Stimulated activated naive CD4-positive, alpha-beta T cell (primary cell): ENCODE measurements around the gene DNAJC5.
"Not testable (repeated sequence)": the region's sequence is repeated elsewhere in the genome, so short reads cannot be mapped to it uniquely, and the experiment has no call there.

Source experiments
- DNase-seq, 6 experiments: peaks; one replicate each; lab custom pipeline; 2025; lab: John Stamatoyannopoulos, UW

Gene DNAJC5

DNA sequence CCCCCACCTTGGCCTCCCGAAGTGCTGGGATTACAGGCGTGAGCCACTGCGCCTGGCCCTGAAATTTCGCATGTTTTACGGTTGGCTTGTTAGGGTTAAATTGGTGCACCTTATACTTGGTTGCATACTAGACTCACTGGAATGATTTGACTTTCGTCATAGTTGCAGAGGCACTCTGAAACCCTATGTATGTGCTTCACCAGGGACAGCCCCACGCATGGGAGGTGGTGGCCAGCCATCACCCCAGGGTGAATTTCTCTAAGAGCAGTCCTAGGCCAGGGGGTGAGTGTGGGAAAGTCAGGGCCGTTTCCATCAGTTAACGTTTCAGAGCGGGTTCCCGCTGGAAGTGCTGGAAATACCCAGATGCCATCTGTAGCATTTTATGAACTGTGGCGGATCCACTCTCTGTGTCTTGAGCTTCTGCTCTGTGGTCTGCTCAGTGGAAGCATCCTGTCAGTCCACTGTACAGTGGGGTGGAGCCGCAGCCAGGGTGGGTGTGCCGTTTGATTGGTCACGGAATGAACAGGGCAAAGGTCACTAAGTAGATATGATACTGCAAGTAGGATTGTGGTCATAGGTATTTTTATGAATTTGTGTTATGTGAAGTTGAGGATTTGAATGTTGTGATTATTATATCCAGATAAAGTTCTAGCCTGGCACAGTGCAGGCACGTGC is 13.2 kb downstream of the DNAJC5 start:
- DNase-seq = no peak

DNA sequence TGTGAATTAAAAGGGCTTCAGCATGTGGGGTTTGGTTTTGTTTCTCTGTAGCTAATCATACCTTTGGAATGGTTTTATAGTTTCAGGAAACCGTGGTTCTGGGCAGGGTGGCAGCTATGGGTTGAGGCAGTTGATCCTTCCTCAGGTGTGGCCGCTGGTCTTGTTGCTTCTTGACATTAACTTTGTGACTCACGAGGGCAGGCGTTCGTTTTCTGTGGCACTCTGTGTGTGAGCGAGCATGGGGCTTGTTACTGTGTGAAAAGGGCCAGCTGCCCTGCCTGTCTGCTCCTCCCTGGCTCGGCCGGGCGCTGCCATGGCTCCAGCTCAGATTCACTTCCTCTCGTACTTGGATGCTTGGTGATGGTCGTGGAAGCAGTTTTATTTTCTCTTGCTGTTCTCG is 16.2 kb downstream of the DNAJC5 start:
- no peak for DNase-seq

DNA sequence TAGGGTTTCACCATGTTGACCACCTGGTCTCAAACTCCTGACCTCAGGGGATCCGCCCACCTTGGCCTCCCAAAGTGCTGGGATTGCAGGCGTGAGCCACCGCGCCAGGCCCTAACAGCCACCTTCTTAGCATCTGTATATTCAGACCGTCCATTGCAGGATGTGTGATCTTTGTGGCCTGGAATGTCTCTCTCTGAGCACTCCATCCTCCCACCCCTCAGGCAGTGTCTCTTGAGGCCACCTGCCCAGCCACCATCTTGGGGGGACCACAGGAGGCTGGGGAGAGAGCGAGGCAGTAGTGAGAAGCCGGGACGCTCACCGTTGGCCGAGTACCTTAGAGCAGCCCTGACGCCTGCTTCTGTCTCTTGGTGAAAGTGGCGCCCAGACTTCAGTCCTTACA is 18.8 kb downstream of the DNAJC5 start:
- DNase-seq = no peak

DNA sequence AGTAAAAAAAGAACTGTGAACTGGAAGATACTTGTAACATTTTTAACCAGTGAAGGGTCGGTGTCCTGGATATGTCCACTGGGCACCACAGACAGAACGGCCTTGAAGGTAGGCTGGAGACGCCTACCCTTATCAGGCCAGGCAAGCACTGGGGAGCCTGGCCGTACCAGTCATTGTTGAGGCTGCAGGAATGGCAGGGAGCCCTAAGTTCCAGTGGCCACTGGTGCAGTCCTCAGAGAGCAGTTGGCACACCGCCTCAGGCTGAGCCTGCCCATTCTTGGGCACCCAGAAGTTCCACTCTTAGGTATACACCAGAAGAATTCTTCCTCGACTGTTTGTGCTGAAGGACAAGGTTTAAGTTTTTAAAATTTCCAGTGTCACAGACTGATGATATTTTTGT is 20.5 kb downstream of the DNAJC5 start:
- no peak for DNase-seq

DNA sequence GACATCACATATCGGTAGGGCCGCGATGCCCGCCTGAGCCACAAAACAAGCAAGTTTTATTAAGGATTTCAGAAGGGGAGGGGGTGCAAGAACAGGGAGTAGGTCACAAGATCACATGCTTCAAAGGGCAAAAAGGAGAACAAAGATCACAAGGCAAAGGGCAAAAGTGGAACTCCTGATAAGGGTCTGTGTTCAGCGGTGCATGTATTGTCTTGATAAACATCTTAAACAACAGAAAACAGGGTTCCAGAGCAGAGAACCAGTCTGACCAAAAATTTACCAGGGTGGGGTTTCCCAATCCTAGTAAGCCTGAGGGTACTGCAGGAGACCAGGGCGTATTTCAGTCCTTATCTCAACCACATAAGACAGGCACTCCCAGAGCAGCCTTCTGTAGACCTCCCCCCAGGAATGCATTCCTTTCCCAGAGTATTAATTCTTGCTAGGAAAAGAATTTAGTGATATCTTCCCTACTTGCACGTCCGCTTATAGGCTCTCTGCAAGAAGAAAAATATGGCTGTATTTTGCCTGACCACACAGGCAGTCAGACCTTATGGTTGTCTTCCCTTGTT is 21.5 kb downstream of the DNAJC5 start:
- not testable (repeated sequence) for DNase-seq

DNA sequence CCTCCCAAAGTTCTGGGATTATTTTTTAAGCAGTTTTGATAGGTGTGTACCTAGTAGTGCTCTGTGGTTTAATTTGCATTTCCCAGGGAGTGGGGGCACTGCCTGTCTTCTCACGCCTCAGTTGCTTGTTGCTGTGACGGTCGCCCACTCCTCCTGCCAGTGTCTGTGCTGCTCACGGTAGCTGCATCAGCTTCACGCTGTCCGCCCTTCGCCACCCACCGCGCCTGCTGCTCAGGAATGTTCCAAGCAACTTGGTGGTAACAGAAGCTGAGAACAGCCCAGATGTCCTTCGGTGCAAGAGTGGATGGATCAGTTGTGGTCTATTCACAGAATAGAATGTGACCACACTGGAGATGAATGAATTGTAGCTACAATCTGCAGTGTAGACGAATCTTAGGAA is 22.9 kb downstream of the DNAJC5 start:
- DNase-seq = no peak

DNA sequence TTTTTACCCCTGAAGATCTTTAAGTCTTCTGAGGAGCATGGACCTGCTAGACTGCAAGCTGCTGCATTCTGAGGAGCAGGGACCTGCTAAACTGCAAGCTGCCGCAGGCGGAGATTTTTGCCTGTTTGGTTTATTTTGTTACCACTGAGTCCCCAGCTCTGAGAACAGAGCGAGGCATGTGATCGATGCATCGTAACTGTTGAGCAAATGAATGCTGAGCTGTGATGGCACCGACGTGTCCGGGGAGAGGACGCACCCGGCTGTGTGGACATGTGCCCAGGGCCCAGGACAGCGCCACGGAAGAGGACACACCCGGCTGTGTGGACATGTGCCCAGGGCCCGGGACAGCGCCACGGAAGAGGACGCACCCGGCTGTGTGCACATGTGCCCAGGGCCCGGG is 24.2 kb downstream of the DNAJC5 start:
- DNase-seq = no peak

- DNase-seq = no peak
Measured at GRCh38 chr20:63920226-63920625, 25.3 kb downstream of the DNAJC5 start.

DNA sequence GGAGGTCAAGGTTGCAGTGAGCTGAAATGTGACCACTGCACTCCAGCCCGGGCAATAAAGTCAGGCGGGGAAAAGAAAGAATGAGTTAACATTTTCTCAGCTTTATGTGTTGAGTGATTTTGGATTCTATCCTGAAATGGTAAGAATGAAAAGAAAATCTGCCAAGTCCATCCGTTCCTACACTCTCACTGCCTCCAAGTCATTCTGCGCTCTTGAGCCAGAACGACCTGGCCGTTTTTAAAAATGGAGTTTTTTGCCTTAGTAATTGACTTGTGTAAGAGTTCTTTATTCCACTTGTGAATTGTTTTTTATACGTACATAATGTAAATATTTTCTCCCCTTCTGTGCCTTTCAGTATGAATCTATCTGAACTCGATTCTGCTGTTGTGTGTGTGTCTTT is 28.7 kb downstream of the DNAJC5 start:
- DNase-seq = no peak

DNA sequence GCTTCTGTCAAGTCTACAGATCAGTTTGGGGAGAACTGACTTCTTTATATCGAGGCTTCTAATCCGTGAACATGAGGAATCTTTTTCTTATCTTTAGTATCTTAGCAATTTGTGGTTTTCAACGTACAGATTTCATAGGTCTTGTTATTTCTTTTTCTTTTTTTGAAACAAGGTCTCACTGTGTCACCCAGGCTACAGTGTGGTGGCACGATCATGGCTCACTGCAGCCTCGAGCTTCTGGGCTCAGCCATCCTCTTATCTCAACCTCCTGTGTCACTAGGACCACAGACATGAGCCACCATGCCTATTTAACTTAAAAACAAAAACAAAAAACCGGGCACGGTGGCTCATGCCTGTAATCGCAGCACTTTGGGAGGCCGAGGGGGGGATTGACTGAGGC is 29.3 kb downstream of the DNAJC5 start:
- DNase-seq = no peak

DNA sequence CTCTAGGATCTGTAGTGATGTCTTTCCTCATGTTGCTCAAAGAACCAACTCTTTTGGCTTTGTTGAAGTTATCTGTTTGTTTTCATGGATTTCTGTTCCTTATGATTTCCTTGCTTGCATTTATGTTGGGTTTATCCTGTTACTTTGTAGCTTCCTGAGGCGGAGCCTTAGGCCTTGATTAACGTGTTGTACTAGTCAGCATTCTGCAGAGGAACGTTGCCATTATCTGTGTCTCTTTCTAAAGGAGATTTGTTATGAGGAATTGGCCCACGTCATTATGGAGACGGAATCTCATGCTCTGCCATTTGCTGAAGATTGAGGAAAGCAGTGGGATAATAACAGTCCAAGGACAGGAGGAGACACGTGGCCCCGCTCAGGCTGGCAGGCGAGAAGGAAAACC is 31.4 kb downstream of the DNAJC5 start:
- no peak for DNase-seq

DNA sequence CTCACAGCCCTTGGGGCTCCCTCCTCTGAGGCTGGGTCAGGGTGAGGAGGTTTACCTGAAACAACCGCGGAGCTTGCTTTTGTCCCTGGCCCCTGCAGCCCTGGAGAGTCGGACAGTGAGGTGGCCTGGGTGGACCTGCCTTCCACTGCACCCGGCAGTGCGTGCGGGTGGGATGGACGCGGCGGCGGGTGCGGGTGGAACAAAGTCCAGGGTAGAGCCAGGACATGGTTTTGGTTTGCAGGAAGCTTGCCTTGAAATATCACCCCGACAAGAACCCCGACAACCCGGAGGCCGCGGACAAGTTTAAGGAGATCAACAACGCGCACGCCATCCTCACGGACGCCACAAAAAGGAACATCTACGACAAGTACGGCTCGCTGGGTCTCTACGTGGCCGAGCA is 34.1 kb downstream of the DNAJC5 start:
- DNase-seq = no peak

GRCh38 chr20:63929473-63929883 is 34.6 kb downstream of the DNAJC5 start:
- DNase-seq = not testable (repeated sequence)

DNA sequence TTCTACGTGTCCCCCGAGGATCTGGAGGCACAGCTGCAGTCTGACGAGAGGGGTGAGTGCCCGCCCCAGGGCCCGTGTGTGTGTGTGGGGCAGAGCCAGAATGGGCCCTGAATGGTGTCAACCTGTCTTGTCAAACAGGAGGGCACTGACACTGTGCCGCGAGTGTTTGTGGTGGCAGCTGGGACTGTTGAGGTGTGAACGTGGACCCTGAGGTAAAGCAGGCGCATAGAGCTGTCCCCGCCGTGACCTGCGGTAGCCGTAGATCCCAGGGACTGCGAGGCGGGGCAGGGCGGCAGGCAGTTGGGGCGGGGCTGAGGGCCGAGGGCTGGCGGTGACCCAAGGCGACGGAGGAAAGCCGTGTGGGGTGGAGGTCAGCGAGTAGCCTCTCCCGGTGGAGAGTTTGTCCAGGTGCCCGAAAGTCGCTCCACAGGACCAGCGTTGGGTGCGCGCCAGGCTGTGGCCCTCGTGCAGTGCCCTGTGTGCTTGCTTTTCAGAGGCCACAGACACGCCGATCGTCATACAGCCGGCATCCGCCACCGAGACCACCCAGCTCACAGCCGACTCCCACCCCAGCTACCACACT is 36.1 kb downstream of the DNAJC5 start:
- no peak for DNase-seq

GRCh38 chr20:63931735-63932134 is 36.8 kb downstream of the DNAJC5 start:
- DNase-seq = no peak

- no peak for DNase-seq
Measured at GRCh38 chr20:63932606-63933160, 37.8 kb downstream of the DNAJC5 start.

DNA sequence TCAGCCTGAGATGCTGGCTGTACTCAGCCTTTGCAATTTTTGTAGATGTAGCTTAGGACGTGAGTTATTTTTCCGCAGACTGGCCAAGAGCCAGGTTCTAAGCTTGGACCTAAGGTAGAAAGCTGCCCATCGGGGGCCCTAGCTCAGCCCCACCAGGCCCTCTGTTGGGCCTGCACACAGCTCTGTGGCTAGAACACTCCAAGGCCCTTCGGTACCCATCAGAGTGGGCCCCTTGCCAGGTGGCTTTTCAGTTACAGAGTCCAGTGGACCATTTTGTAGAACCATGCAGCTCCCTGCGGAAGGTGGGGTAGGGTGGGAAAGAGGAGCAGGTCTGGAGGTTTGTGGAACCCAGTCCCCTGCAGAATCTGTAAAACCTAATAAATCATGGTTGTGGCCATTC is 38.7 kb downstream of the DNAJC5 start:
- no peak for DNase-seq

DNA sequence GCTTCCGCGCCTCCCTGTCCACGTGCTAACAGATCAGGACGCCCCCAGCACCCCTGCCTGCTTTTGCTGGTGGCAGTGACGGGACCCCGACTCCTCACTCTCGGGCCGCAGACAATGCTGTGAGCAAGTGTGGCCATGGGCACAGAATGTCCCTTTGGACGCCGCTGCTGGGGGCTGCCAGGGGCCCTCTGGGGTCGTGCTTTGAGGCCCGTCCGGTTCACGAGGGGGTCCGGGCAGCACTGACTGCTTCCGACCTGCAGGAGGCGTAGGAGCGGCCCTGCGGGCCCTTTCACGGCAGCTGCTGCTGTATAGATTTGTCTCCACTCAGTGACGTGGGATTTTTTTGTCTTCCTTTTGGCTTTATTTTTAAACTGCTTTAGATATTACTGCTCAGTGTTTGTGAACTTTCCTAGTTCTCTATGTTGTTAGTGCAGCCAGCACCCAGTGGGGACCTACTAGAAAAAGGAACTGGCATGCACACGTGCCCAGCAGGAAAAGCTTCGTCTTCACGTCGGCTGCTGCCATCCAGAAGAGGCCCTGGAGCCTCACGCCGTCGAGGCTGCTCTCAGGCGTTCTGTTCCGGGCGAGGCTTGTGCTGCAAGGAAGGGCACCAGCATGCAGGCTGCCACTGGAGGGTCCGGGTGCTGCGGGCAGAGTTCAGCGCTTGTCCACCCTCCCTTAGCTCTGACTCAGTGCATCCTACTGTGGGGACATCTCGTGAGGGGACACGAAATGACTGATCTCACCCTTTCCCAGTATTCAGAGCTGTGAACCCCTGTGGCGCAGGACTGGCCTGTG is 39.5 kb downstream of the DNAJC5 start:
- DNase-seq = no peak

- DNase-seq = no peak
Measured at GRCh38 chr20:63935447-63935846, 40.5 kb downstream of the DNAJC5 start.

DNA sequence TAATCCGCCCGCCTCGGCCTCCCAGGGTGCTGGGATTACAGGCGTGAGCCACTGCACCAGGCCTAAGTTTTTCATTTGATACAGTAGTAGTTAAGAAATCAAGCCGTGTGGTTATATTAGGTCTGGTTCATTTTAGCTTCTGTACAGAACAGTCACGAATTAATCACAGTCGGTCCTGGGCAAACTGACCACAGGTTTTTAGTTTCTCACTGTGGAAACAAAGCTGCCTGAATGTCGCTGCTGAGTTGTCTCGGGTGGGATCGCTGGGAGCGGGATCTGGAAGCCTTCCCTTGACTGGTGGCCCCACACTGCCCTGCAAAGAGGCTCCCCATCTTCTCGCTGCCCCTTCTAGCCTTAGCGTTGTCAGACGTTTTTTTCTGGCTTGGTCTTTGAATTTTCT is 42.7 kb downstream of the DNAJC5 start:
- DNase-seq = no peak

DNA sequence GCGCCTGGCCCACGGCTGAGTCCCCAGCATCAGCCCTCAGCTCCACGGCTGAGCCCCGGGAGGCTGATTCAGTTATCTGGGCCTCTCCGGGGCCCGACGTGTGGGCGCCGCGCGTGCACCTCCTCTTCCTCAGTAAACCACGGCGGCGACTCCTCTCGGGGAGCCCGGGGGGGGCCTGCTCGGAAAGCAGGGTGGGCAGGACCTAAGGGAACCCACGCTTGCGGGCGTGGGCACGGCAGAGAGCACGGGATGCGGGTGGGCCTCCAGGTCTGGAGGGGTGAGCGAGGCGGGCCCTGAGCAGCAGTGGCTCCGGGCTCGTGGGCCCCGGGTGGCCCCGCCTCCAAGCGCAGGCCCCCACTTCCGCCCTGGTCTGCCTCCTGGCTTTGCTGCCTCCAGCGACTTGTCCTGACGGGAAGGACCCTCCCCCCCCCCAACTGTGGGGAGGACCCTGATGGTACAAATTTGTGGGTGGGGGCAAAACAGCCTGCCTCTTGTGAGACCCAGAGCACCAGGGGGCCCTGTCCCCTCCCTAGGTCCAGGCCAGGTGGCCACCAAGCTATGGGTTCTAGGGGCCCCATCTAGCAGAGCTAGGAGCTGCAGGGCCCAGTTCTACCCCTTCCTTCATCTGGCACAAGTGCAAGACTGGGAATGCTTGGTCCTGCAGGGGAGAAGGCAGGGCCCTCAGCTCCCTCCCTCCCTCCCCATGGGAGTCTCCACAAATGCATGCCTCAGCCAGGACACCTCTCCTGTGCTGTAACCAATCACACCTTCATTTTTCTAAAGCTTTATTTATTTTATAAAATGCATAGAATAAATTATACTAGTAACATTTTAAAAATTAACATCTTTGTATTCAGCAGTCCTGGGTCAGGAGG is 44.4 kb downstream of the DNAJC5 start:
- DNase-seq = no peak

- no peak for DNase-seq
Measured at GRCh38 chr20:63940071-63940471, 45.1 kb downstream of the DNAJC5 start.
